ENCODE measurements around the gene TLCD3B.

The TLCD3B gene

DNA sequence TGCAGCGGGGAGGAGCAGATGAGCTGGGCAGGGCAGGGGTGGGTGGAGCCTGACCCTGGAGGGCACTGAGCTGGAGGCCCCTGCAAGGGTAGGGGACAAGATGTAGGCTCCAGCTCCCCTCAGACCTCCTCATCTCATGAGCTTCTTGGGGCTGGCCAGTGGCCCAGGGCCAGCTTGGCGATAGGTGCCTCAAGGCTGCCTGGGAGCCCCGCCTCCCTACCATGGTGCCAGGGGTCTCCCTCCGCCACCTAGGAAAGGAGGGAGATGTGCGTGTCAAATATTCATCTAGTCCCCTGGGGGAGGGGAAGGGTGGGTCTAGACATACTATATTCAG, 39.5 kb downstream of the TLCD3B start:
- no peak overlapping the region for H3K27ac ChIP-seq (ENCODE audit: low read length)
- no peaks in the 10 kb centered on the region for H3K9me3 ChIP-seq (ENCODE audit: insufficient read depth, low read depth, low read length)
- no peaks in the 10 kb centered on the region for H3K4me1 ChIP-seq (ENCODE audit: insufficient read depth, low read length)
- H3K27me3 ChIP-seq (ENCODE audit: insufficient read depth, low read length), result no peaks in the 10 kb centered on the region
- H3K9ac ChIP-seq (ENCODE audit: low read depth, low read length), result no peak overlapping the region
- H3K4me3 ChIP-seq (ENCODE audit: low read length), result no peak overlapping the region
- peaks cover 51% of the 10 kb centered on the region for H3K36me3 ChIP-seq (ENCODE audit: insufficient read depth, low read depth, low read length)

GRCh38 chr16:29990883-29991570, 40.0 kb downstream of the TLCD3B start:
- Histone ChIP-seq H3K4me3 (ENCODE audit: low read length) (no peak overlapping the region), H3K36me3 (ENCODE audit: insufficient read depth, low read depth, low read length) (peaks cover 56% of the 10 kb centered on the region), H3K27ac (ENCODE audit: low read length) (no peak overlapping the region), H3K9me3 (ENCODE audit: insufficient read depth, low read depth, low read length) (no peaks in the 10 kb centered on the region), H3K9ac (ENCODE audit: low read depth, low read length) (no peak overlapping the region), H3K4me1 (ENCODE audit: insufficient read depth, low read length) (no peaks in the 10 kb centered on the region), H3K27me3 (ENCODE audit: insufficient read depth, low read length) (no peaks in the 10 kb centered on the region)

DNA sequence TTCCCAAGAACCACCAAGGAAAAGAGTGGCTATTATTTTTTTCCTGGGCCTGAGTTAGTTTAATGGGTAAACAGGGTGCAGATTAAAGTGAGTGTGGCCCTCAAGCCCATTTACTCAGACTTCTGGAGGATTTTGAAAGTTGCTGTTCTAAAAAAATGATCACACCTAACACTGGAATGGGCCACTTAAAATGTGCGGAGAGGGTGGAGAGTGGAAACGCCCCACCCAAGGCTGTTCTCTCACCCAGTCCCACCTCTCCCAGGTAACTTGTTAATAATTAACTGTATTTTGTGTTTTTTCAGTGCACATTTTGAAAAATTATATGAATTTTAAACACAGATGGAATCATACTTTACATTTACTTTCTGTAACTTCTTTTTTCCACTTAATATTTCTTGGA, 41.0 kb downstream of the TLCD3B start:
- Histone ChIP-seq H3K27ac (ENCODE audit: low read length) (no peak overlapping the region), H3K9me3 (ENCODE audit: insufficient read depth, low read depth, low read length) (no peaks in the 10 kb centered on the region), H3K36me3 (ENCODE audit: insufficient read depth, low read depth, low read length) (peaks cover 66% of the 10 kb centered on the region), H3K4me3 (ENCODE audit: low read length) (no peak overlapping the region), H3K4me1 (ENCODE audit: insufficient read depth, low read length) (no peaks in the 10 kb centered on the region), H3K27me3 (ENCODE audit: insufficient read depth, low read length) (no peaks in the 10 kb centered on the region), H3K9ac (ENCODE audit: low read depth, low read length) (no peak overlapping the region)

GRCh38 chr16:29989111-29989858, 41.8 kb downstream of the TLCD3B start:
- H3K4me1 ChIP-seq (ENCODE audit: insufficient read depth, low read length), result no peaks in the 10 kb centered on the region
- H3K9ac ChIP-seq (ENCODE audit: low read depth, low read length), result no peak overlapping the region
- no peak overlapping the region for H3K27ac ChIP-seq (ENCODE audit: low read length)
- H3K27me3 ChIP-seq (ENCODE audit: insufficient read depth, low read length), result no peaks in the 10 kb centered on the region
- H3K4me3 ChIP-seq (ENCODE audit: low read length), result no peak overlapping the region
- no peaks in the 10 kb centered on the region for H3K9me3 ChIP-seq (ENCODE audit: insufficient read depth, low read depth, low read length)
- peaks cover 73% of the 10 kb centered on the region for H3K36me3 ChIP-seq (ENCODE audit: insufficient read depth, low read depth, low read length)

DNA sequence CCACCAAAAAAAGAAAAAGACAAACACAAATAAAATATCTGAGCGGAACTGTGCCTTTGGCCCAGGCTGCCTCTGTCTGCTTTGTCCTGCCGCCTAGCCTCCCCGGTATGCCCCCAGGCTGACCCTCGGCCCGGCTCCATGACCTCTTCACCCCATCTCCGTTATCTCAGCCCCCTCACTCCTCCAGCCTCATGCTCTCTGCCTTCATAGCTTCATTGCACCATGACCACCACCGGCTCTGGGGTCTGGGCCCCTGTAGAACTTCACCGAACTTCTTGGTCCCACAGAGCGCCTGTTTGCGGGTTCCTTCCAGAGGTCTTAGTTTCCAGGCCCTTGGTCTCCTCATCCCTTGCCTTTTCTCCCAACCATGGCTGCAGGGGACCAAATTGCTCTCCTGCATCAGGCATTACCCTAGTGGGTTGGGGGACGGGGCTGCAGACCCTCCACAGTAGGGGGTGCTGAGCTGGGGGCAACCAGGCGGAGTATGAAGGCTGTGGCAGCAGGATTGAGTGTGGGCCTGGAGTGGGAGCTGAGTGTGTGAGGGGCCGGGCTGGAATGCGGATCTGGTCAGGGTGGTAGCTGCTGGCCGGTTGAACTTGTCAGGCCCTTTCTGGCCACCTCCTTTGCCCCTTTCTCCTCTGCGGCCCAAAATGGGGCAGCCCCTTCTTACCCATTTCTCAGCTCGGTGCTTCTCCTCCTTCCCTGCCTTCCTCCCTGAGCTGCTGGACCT, 42.6 kb downstream of the TLCD3B start:
- H3K4me3 ChIP-seq (ENCODE audit: low read length), result no peak overlapping the region
- peaks cover 80% of the 10 kb centered on the region for H3K36me3 ChIP-seq (ENCODE audit: insufficient read depth, low read depth, low read length)
- no peak overlapping the region for H3K27ac ChIP-seq (ENCODE audit: low read length)
- no peaks in the 10 kb centered on the region for H3K4me1 ChIP-seq (ENCODE audit: insufficient read depth, low read length)
- no peaks in the 10 kb centered on the region for H3K27me3 ChIP-seq (ENCODE audit: insufficient read depth, low read length)
- no peak overlapping the region for H3K9ac ChIP-seq (ENCODE audit: low read depth, low read length)
- H3K9me3 ChIP-seq (ENCODE audit: insufficient read depth, low read depth, low read length), result no peaks in the 10 kb centered on the region

DNA sequence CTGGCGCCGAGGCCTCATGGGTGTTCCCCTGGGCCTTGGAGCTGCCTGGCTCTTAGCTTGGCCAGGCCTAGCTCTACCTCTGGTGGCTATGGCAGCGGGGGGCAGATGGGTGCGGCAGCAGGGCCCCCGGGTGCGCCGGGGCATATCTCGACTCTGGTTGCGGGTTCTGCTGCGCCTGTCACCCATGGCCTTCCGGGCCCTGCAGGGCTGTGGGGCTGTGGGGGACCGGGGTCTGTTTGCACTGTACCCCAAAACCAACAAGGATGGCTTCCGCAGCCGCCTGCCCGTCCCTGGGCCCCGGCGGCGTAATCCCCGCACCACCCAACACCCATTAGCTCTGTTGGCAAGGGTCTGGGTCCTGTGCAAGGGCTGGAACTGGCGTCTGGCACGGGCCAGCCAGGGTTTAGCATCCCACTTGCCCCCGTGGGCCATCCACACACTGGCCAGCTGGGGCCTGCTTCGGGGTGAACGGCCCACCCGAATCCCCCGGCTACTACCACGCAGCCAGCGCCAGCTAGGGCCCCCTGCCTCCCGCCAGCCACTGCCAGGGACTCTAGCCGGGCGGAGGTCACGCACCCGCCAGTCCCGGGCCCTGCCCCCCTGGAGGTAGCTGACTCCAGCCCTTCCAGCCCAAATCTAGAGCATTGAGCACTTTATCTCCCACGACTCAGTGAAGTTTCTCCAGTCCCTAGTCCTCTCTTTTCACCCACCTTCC, 43.5 kb downstream of the TLCD3B start:
- H3K4me3 ChIP-seq (ENCODE audit: low read length), result no peak overlapping the region
- H3K4me1 ChIP-seq (ENCODE audit: insufficient read depth, low read length), result no peaks in the 10 kb centered on the region
- H3K27me3 ChIP-seq (ENCODE audit: insufficient read depth, low read length), result no peaks in the 10 kb centered on the region
- H3K9ac ChIP-seq (ENCODE audit: low read depth, low read length), result no peak overlapping the region
- no peaks in the 10 kb centered on the region for H3K9me3 ChIP-seq (ENCODE audit: insufficient read depth, low read depth, low read length)
- peaks cover 80% of the 10 kb centered on the region for H3K36me3 ChIP-seq (ENCODE audit: insufficient read depth, low read depth, low read length)
- no peak overlapping the region for H3K27ac ChIP-seq (ENCODE audit: low read length)

DNA sequence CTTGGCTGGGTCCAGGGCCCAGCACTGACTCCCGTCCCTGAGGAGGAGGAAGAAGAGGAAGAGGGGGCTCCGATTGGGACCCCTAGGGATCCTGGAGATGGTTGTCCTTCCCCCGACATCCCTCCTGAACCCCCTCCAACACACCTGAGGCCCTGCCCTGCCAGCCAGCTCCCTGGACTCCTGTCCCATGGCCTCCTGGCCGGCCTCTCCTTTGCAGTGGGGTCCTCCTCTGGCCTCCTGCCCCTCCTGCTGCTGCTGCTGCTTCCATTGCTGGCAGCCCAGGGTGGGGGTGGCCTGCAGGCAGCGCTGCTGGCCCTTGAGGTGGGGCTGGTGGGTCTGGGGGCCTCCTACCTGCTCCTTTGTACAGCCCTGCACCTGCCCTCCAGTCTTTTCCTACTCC, 44.1 kb downstream of the TLCD3B start:
- Histone ChIP-seq H3K27me3 (ENCODE audit: insufficient read depth, low read length) (no peaks in the 10 kb centered on the region), H3K36me3 (ENCODE audit: insufficient read depth, low read depth, low read length) (peaks cover 80% of the 10 kb centered on the region), H3K4me3 (ENCODE audit: low read length) (no peak overlapping the region), H3K9ac (ENCODE audit: low read depth, low read length) (no peak overlapping the region), H3K27ac (ENCODE audit: low read length) (no peak overlapping the region), H3K4me1 (ENCODE audit: insufficient read depth, low read length) (no peaks in the 10 kb centered on the region), H3K9me3 (ENCODE audit: insufficient read depth, low read depth, low read length) (no peaks in the 10 kb centered on the region)

DNA sequence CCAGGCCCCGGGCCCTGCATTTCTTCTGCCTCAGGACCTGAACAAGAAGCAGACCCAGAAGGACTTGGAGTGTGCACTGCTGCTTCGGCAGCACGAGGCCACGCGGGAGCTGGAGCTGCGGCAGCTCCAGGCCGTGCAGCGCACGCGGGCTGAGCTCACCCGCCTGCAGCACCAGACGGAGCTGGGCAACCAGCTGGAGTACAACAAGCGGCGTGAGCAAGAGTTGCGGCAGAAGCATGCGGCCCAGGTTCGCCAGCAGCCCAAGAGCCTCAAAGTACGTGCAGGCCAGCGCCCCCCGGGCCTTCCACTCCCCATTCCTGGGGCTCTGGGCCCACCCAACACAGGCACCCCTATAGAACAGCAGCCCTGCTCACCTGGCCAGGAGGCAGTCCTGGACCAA, 44.8 kb downstream of the TLCD3B start:
- Histone ChIP-seq H3K27me3 (ENCODE audit: insufficient read depth, low read length) (no peaks in the 10 kb centered on the region), H3K4me3 (ENCODE audit: low read length) (no peak overlapping the region), H3K27ac (ENCODE audit: low read length) (no peak overlapping the region), H3K4me1 (ENCODE audit: insufficient read depth, low read length) (no peaks in the 10 kb centered on the region), H3K9me3 (ENCODE audit: insufficient read depth, low read depth, low read length) (no peaks in the 10 kb centered on the region), H3K36me3 (ENCODE audit: insufficient read depth, low read depth, low read length) (peaks cover 86% of the 10 kb centered on the region), H3K9ac (ENCODE audit: low read depth, low read length) (no peak overlapping the region)

- Histone ChIP-seq H3K27ac (ENCODE audit: low read length) (no peak overlapping the region), H3K27me3 (ENCODE audit: insufficient read depth, low read length) (no peaks in the 10 kb centered on the region), H3K9ac (ENCODE audit: low read depth, low read length) (no peak overlapping the region), H3K9me3 (ENCODE audit: insufficient read depth, low read depth, low read length) (no peaks in the 10 kb centered on the region), H3K4me3 (ENCODE audit: low read length) (no peak overlapping the region), H3K36me3 (ENCODE audit: insufficient read depth, low read depth, low read length) (peaks cover 91% of the 10 kb centered on the region), H3K4me1 (ENCODE audit: insufficient read depth, low read length) (no peaks in the 10 kb centered on the region)
Measured at GRCh38 chr16:29985271-29985811, 45.7 kb downstream of the TLCD3B start.

DNA sequence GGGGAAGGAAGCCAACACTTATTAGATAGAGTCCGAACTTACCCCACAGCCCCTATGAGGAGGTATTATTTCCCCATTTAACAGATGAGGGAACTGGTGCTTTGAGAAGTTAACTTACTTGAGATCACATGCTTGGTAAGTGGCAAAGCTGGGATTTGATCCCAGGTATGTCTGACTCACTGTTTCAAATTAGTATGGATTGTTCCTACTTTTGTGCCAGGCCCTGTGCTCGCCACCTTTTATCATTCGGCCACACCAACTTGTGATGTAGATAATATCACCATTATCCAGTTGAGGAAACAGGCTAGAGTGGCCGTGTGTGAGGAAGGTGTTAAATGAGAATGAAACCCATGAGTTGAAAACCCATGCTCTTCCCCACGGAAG, 46.3 kb downstream of the TLCD3B start:
- H3K4me3 ChIP-seq (ENCODE audit: low read length), result no peak overlapping the region
- peaks cover 91% of the 10 kb centered on the region for H3K36me3 ChIP-seq (ENCODE audit: insufficient read depth, low read depth, low read length)
- H3K4me1 ChIP-seq (ENCODE audit: insufficient read depth, low read length), result no peaks in the 10 kb centered on the region
- H3K27me3 ChIP-seq (ENCODE audit: insufficient read depth, low read length), result no peaks in the 10 kb centered on the region
- H3K9me3 ChIP-seq (ENCODE audit: insufficient read depth, low read depth, low read length), result no peaks in the 10 kb centered on the region
- no peak overlapping the region for H3K9ac ChIP-seq (ENCODE audit: low read depth, low read length)
- H3K27ac ChIP-seq (ENCODE audit: low read length), result no peak overlapping the region

DNA sequence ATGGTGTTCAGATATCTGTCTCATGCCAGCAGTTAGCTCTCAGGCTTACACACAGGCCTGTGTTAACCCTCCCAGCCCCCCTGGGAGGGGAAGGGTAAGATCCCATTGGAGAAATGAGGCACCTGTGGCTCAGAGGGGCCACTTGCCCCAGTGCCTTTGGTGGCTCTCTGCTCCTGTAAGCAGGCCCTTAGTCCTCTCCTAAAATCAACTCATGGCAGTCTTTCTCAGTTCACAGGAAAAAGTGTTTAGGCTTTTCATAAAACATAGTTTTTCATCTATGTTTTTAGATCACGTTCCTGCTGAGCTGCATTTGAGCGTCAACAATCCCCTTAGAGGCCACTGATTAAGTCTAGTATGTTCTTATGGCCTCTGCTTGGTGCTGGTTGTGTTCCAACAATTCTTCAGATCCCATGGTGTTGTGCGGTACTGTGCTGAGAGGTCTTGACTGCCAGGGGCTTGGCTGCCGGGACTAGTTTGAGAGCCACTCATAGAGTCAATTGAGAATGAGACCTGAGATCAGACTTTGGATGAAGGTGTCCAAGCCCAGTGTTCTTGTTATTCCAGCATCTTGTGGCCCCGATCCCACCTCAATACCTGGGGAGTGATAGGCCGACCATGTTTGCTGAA, 46.8 kb downstream of the TLCD3B start:
- no peaks in the 10 kb centered on the region for H3K27me3 ChIP-seq (ENCODE audit: insufficient read depth, low read length)
- peaks cover 91% of the 10 kb centered on the region for H3K36me3 ChIP-seq (ENCODE audit: insufficient read depth, low read depth, low read length)
- no peak overlapping the region for H3K4me3 ChIP-seq (ENCODE audit: low read length)
- no peak overlapping the region for H3K9ac ChIP-seq (ENCODE audit: low read depth, low read length)
- no peaks in the 10 kb centered on the region for H3K9me3 ChIP-seq (ENCODE audit: insufficient read depth, low read depth, low read length)
- no peaks in the 10 kb centered on the region for H3K4me1 ChIP-seq (ENCODE audit: insufficient read depth, low read length)
- no peak overlapping the region for H3K27ac ChIP-seq (ENCODE audit: low read length)

Data from iPS-20b (cell line).